Hematopoietic multipotent progenitor cell treated with erythropoietin and hydrocortisone succinate and interleukin-3 and kit ligand, for 6 days (in vitro differentiated cells): ENCODE data around the gene MIER2.

Source experiments
- DNase-seq: peaks from one replicate; pipeline ENCODE4 v3.0.0-alpha.2; 2015

MIER2 gene

GRCh38 chr19:328025-328505 is 16.5 kb downstream of the MIER2 start:
- peak; percentile 37 for DNase-seq

- DNase-seq = no peak
These were observed 17.1 kb downstream of the MIER2 start for GRCh38 chr19:327291-328024.

- no peak for DNase-seq
These were observed 17.7 kb downstream of the MIER2 start for GRCh38 chr19:326871-327270.

GRCh38 chr19:325937-326565 is 18.5 kb downstream of the MIER2 start:
- DNase-seq = no peak

- no peak for DNase-seq
These were observed 19.2 kb downstream of the MIER2 start for GRCh38 chr19:325173-325936.

GRCh38 chr19:324716-325115 is 19.9 kb downstream of the MIER2 start:
- no peak for DNase-seq

- no peak for DNase-seq
These were observed 22.0 kb downstream of the MIER2 start for GRCh38 chr19:322616-323015.

GRCh38 chr19:318509-318774 is 26.2 kb downstream of the MIER2 start:
- DNase-seq = no peak

- no peak for DNase-seq
These were observed 26.7 kb downstream of the MIER2 start for GRCh38 chr19:317710-318508.

GRCh38 chr19:315811-316210 is 28.8 kb downstream of the MIER2 start:
- DNase-seq = no peak

- DNase-seq = no peak
These were observed 30.4 kb downstream of the MIER2 start for GRCh38 chr19:313988-314815.

GRCh38 chr19:313169-313987 is 31.2 kb downstream of the MIER2 start:
- no peak for DNase-seq

- DNase-seq = no peak
These were observed 32.8 kb downstream of the MIER2 start for GRCh38 chr19:311813-312261.

- DNase-seq = no peak
These were observed 33.7 kb downstream of the MIER2 start for GRCh38 chr19:310781-311496.

- no peak for DNase-seq
These were observed 34.4 kb downstream of the MIER2 start for GRCh38 chr19:310141-310651.

GRCh38 chr19:309206-309565 is 35.4 kb downstream of the MIER2 start:
- DNase-seq = no peak

- no peak for DNase-seq
These were observed 36.0 kb downstream of the MIER2 start for GRCh38 chr19:308471-309205.

- DNase-seq = no peak
These were observed 36.7 kb downstream of the MIER2 start for GRCh38 chr19:307793-308420.

GRCh38 chr19:307111-307531 is 37.5 kb downstream of the MIER2 start:
- no peak for DNase-seq
